ENCODE results near the gene FLT1.
A peak's percentile ranks its signal among the peaks of the same experiment; 100 is the strongest.

Gene FLT1

DNA sequence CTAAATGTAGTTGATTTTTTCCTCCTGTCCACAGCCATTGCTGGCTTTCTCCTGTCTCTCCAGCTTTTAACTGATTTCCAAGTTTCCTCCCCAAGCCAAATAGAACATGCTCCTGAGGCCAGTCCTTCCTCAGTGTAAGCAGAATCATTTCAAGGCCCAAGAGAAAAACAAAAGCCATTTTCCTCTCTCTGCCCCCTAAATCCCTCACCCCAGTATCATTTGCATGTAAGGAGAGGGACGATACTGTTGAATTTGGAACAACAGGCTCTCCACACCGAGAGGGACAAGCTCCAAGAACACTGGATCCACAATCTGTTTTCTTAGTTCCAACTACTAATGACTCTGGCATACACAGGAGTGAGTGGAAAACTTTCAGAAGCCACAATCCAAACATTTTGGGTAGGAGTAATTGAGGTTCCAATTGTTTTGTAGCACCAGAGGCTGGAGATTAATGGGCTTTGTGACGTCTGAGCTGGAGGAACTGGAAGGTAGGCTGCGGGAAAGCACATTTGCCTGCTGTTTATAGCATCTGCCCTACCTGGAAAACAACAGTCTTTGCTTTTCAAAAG, 156.8 kb downstream of the FLT1 start:
- DNase-seq = no peak

DNA sequence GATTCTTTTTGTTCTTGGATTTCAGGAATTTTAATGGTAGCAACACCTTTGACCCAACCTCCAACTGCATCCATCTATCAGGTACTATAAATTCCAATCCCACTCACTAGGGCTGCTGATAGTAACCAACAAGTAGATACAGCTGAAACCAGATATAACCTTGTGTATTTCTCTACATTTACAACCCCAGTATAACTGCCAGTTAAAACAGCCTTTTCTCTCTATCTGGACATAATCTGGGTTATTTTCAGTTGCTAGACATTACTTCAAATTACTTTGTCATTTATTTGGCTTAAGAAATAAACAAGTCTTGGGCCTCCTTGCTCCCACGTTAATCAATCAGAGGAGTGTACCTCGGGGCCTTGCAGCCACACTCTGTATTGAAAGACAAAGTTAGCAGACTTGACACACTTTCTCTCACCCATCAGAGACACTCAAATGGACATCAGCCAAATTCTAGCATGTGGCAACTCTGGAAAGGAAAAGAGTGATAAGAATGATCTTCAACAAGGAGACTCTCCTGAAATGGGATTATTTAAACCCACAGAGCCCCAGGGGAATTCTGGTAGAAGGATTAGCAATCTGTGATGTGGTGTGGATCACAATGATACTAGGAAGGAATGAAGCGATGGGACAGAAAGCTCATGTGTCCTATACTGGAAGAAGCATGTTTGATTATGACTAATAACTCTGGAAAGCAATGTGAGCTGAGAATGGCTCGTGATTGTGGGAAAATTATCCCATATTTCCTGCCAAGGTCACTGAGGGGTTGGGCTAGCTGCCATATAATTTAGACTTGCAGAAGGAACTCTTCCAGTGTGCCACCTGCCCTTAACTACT, 157.5 kb downstream of the FLT1 start:
- no peak for DNase-seq

DNA sequence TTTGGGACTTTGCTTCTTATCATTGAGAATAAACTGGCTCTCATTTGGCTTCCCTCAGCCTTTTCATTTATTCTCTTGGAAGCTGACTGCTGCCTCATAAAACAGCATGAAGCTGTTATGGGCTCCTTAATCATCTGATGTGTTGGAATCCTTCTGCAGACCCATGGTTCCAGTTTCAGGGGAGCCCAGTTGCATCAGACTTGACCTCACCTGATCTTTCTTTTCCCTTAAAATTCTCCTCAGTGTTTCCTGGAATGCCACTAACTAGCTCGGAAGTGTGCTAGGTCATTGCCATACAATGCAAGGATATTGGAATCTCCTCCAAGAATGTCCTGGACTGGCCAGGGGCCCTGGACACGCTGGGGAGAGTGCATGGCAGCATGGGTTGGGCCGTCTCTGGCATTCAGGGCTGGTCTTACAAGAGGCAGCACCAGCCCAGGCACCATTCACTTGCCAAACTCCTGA, 158.7 kb downstream of the FLT1 start:
- DNase-seq = no peak

DNA sequence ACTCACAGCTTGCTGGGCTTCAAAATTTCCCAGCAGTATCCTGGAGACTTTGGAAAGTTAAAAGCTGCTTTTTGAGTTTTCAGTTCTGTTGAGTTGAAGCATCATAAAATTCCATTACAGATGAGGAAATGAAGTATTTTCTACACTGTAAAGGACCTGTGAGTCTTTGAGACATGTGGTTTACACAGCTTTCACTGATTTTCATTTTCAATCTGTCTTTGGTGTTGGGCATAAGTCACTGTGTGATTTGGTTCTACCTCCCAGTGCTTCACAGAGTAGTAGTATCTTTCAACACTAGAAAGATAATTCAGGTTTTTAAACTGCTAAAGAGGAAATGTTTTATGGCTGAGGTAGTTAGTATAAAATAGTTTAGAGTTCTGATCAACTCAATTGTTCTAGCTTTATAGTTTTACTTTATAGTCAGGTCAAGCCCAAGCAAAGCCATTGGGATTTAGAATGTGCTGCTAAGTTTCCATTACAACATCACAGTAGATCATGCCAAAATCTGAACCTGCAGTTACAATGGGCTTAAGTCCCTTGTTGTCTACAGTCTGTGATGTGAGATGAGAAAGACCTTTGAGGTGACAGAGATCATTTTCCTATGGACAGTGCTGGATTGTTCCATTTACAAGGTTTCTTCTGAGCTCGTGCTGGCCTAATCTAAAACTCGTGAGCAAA, 161.6 kb downstream of the FLT1 start:
- DNase-seq = no peak

DNA sequence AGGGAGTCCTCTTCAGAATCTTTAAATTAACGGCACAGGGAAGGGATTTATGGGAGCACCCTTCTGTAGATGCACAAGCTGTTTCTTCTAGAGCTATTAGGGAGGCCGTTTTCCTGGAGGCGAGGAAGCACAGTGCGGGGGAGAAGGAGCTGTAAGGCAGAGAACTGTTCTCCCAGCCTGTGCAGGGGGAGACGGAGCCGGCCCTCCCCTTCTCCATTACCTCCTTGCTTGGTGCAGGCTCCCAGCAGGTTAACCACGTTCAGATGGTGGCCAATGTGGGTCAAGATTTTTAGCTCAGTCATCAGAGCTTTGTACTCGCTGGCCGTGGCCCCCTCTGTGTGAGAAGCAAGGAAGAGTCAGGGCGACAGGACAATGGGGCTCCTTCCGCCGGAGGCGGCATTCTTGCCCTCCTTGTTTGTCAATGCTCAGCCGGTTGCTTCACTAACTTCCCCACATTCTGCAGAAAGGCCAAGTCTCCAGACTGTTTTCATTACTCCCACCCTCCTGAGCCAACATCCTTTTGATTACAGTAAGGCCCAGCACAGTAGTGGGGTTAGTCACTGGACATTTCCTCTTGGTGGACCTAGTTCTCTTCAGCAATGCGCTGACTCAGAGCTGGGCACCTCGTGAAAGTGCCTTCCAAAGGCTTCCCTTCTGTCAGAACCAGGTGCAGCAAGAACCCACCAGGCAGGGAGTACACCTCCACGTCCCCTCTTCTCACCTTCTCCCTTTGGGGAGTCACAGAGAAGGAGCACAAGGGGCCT, 165.4 kb downstream of the FLT1 start:
- DNase-seq = no peak

DNA sequence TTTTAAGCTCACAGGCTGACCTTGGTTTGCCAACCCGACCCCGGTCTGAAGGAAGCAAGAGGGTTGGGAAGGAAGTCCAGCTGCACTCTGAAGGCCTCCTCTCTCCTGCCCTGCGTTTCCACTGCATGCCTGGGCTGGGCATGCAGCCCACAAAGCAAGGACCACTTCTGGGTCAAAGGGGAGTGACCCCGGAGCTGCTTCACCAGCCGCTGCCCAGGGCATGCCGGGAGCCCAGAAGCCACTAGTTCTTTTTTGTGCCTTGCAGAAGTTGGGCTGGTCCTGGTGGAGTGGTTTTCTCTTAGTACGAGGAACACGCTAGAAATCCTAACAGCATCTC, 166.7 kb downstream of the FLT1 start:
- no peak for DNase-seq

DNA sequence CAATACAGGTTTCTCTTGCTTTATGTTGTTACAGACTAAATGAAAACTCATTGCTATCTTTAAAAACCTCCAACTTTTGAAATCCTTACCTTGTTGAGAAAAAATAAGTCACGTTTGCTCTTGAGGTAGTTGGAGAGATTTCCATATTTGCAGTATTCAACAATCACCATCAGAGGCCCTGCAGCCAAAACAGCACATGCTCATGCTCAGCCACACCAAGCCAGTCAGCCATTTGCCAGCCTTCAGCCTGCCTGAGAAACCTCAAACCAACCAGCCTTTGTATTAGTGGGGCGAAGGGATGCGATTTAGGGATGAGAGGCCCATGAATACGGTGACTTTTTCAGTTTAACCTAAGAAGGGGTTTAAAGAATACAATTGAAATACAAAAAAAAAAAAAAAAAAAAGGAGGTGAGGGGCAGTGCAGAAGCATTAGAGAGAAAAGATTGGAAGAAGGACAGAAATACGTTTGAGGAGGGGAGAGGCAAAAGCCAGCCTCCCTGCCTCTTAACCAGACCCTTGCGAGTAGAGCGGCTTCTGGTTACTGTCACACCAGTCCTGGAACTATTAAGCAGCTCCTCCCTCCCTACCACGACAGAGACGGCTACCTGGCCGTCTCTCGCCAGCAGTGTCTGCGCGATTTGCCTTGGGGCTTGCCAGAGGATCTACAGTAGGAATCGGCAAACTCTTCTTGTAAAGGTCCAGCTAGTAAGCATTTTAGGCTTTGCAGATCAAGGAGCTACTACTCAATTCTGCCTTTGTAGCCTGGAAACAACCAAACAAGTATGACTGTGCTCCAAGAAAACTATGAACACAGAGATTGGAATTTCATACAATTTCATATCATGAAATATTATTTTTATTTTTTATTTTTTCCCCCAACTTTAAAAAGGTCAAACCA, 167.3 kb downstream of the FLT1 start:
- DNase-seq = no peak

DNA sequence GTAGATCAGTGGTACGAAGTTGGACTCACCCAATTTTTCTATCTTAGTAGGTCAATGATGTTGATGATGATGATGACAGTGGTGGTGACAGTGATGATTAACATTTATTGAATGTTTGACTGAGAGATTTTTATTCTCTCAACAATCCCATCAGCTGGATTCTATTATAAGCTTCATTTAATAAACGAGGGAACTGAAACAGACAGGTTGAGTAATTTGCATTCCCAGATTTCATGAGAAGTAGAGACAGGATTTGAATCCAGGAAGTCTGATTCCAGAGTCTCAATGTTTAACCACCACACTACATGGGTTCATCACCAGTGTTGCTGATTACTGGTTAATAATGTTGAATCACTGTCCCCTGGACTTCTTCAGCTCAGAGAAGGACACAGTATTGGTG, 168.9 kb downstream of the FLT1 start:
- no peak for DNase-seq

DNA sequence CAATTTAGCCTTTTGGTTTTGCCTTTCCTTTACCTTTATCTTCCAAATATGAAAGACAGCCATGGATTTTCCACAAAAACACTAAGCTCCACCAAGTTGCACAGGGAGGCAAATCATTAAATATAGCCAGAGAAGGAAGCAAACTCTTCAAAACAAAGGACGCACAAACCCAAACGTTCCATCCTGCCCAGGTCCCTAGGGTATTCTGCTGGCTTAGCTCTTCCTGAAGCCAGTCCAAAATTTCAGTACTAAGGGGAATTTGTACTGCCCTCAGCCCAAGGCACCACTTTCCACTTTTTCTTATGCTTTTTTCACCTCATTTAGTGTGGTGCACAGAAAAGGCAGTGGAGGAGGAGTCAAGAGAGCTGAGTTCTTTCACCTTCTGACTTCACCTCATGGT, 169.9 kb downstream of the FLT1 start:
- no peak for DNase-seq

DNA sequence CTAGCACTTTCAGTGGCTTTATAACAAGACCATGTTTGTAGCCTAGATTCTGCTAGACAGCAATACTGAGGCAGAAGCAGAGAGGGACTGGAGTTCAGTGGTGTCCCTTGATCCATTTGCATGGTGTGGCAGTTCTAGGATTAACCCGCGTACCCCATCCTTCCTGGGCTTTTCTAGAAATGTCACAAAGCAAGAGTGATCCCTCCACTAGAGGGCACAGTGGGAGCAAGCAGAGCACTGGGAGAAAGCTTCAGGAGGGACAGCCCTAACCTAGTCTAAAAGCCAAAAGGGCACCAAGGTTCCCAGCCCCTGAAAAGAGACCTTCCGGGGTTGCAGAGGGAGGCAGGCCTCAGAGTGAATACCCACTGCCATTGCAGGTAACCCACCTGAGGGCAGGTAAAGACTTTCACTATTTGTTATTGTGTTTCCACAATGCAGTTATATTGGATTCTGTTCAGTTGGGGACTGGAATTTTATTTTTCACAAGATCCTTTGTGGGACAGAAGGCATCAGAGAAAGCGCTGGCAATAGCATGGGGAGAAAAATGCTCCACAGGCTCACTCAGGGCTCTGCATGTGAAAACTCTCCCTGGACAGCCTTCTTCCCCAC, 170.6 kb downstream of the FLT1 start:
- peak in 1 of 2 experiments; percentile 47 for DNase-seq

DNA sequence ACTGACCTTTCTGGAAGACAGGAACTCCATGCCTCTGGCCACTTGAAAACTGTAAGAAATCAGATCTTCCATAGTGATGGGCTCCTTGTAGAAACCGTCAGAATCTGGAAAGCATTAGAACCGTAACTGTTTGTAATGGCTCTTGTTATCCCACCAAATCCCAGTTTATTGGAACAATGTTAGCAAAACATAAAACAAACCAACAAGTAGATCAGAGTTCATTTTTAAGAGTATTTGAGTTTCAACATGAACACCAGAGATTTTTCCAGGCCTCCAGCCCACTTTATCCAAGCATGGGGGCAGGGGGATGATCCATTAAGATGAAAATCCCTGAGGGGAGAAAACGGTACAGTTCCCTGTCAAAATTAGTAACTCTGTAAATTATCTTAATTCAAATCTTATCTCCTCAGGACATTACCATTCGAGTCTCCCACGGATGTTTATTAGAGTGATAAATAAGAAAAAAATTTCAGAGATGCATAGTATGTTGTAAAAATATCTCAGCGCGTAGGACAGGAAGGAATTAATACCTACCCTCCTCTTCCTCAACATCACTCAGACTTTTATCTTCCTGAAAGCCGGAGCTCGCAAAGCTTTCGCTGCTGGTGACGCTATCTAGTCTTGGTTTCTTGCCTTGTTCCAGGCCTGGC, 172.5 kb downstream of the FLT1 start:
- DNase-seq = no peak

DNA sequence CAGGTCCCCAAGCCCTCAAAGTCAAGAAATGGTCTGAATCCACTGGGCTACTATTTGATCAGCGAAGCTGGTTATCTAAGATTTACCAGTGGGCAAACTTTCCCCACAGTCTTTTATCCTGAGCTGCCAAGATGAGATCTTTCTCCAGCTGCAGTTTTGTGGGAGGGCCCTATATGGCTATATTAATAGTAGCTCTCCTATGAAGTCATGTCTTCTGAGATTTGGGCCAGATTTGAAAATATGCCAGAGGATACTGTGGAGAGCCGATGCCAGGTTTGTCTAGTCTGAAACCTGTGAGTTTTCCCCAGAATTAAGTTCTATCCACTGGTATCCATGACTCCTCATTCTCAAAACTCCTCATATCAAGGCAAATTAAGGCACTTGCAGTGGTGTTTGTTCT, 173.2 kb downstream of the FLT1 start:
- no peak for DNase-seq

DNA sequence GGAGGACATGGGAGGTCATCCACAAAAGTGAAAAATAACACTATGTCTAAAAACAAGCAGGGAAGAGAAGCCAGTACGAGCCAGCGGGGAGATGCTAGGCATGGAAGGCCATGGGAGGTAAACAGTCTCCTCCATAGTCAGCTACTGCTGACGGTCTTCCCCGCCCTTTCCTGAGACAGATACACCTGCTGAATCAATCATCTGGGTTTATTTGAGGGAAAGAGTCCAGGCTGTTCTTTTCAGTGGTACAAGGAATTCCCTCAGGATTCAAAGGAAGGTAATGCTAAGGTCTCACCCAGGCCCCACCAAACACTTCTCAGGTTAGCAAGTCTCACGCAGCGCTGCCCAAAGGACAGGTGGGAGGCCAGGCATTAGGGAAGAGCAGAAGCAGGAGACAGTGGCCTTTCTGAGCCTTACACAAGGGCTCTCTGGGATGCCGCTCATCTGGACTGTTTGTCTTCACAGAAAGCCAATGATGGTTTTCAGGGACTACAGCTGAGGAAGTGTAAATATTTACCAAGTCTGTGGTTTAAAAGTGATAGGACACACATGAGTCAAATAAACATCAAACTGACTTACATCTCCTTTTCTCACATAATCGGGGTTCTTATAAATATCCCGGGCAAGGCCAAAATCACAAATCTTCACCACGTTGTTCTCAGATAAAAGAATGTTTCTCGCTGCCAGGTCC, 173.9 kb downstream of the FLT1 start:
- DNase-seq = no peak

DNA sequence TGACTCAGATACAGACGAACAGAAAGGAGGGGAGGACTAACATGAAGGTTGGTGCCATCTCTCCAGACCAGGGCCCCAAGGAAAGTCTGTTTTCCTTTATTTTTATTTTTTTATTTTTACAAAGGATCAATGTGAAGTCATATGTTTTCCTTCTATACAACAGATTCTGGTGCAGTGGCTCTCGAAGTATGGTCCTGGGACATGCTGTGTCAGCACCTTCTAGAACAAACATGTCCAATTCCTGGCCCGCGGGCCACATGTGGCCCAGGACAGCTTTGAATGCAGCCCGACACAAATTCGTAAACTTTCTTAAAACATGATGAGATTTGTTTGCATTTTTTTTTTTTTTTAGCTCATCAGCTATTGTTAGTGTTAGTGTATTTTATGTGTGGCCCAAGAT, 174.7 kb downstream of the FLT1 start:
- DNase-seq = no peak

DNA sequence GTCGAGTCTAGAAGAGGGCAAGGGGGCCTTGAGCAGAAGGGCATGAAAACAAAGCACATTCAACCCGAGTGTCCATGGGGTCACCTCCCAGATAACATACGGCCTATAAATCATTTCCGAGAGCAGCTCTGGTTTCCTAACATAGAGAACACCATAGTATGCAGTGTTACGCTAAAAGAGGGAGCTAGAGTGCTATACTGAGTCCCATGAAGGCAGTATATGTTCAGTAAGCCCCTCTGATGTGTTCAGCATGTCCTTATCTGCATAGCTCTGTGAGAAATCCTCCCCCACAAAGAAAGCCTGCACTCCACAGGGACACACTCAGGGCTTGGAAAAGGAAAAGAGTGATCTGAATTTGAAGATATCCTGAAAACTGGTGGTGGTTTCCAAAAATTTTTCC, 175.4 kb downstream of the FLT1 start:
- DNase-seq = no peak

DNA sequence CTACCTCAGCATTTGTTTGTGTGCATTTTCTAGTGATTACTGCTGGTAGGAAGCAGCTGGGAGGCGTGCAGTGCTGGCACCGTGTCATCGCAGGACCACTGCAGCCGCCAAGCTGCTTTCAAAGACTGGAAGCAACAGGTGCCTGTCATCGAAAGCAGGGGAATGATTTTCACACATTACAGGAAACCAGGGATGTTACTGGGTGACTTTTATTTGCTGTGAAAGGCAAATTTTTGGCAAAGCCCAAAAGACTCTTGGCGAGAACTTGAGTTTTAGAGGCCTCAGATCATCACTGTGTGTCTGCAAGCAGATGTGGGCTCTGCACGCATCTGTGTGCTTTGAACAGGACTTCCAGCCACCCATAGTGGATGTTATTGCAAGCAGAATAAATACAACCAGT, 176.4 kb downstream of the FLT1 start:
- DNase-seq = no peak

DNA sequence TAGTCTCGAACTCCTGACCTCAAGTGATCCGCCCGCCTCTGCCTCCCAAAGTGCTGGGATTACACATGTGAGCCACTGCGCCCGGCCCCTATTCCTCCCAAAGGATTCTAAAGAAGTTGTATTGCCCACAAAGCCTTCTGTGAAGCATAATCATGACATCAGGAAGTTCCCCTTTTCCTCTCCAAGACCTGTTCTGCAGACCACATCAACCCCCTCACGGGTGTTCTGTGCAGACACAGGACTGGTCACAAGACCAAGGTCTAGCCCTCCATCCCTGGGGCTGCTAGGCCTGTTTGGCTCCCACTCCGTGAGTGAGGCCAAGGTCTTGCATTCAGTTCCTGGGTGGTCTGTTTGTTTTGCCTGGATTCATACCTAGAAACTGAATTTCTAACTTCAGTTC, 178.1 kb downstream of the FLT1 start:
- DNase-seq = no peak

DNA sequence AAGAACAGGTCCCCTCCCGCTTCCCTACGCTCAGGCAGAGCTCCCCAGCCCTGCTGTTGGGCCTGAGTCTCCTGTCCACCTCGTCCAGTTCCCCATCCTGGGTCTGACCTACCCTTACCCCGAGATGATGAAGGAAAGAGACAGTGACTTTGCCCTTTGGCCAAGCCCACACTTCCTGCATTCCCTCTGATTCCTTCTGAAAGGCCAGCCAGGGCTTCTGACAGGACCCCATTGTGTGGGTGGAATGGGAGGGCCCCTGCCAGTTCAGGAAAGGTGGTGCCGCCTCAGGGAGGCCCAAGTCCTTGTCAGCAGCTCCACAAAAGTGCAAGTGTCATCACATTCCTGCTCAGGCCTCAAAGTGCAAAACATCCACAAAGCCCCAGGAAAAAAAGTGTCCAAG, 178.8 kb downstream of the FLT1 start:
- no peak for DNase-seq

DNA sequence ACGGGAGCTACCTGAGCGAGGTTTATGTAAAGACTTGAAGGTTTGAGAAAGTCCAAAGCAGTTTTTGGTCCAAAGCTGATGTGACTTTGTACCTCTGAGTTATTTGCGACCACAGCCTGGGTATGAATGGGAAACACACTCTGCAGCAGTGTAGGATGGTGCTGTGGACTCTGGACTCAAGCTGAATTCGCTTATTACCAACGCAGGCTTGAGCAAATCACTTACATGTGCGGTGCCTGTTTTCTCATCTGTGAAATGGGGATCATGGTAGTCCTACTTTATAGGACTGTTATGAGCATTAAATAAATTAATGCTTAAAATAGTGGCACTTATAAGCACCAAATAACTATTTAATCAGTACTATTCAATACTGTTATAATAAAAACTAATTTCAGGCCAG, 180.0 kb downstream of the FLT1 start:
- no peak for DNase-seq

DNA sequence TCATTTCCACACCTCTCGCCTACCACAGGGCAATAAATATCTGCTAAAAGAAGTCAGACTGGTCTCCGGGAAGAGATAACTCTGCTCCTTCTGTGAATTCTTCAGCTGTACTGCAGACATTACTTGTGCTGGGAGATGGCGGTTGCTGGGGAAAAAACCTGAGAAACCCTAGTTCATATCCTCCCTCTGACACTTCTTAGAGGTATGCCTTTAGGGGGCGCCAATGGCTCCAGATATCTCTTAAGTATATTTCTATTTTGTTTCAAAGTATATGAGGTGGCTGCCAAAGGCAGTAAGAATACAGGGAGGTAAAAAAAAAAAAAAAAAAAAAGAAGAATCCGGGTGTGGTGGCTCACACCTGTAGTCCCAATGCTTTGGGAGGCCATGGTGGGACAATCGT, 181.3 kb downstream of the FLT1 start:
- DNase-seq = no peak

DNA sequence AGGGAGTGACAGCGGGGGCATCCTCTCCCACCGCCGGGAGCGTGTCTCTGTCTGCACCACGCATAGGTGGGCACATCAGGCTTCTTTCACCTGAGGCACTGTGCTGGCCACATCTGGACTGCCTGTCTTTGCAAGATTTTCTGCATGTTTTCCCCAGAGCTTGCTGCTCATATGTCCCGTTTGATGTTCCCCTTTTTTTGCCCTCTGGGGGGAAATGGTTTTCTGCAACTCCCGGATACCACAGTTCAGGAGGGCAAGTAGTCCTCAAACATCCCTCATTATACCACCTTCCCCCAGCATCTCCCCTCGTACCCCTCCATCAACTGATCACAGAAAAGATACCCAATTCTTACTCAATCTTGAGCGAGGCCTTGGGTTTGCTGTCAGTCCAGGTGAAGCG, 188.6 kb downstream of the FLT1 start:
- DNase-seq = no peak

All from NCI-H446 (cell line).